ENCODE data around the gene TKT.
A peak's percentile ranks its signal among the peaks of the same experiment; 100 is the strongest.
"Not testable (repeated sequence)": the region's sequence is repeated elsewhere in the genome, so short reads cannot be mapped to it uniquely, and the experiment has no call there.

The TKT gene

GRCh38 chr3:53260286-53260785, 4.5 kb upstream of the TKT start:
- DNase-seq (ENCODE audit: low read depth) = no peak

GRCh38 chr3:53259427-53260259, 3.8 kb upstream of the TKT start:
- DNase-seq (ENCODE audit: low read depth) = no peak

- DNase-seq (ENCODE audit: low read depth) = no peak
Observed at GRCh38 chr3:53258600-53259426, 3.0 kb upstream of the TKT start.

- DNase-seq (ENCODE audit: low read depth) = no peak
Observed at GRCh38 chr3:53257465-53257864, 1.6 kb upstream of the TKT start.

GRCh38 chr3:53256704-53257055, 858 bp upstream of the TKT start:
- no peak for DNase-seq (ENCODE audit: low read depth)

- DNase-seq (ENCODE audit: low read depth) = peak; percentile 13
Observed at GRCh38 chr3:53255423-53255774, 423 bp downstream of the TKT start.

- peak; percentile 19 for DNase-seq (ENCODE audit: low read depth)
Observed at GRCh38 chr3:53254509-53255422, 1.1 kb downstream of the TKT start.

GRCh38 chr3:53253707-53254508, 1.9 kb downstream of the TKT start:
- DNase-seq (ENCODE audit: low read depth) = no peak

- not testable (repeated sequence) for DNase-seq (ENCODE audit: low read depth)
Observed at GRCh38 chr3:53252947-53253322, 2.9 kb downstream of the TKT start.

- DNase-seq (ENCODE audit: low read depth) = no peak
Observed at GRCh38 chr3:53252096-53252946, 3.5 kb downstream of the TKT start.

- no peak for DNase-seq (ENCODE audit: low read depth)
Observed at GRCh38 chr3:53250881-53251605, 4.8 kb downstream of the TKT start.

GRCh38 chr3:53250453-53250852, 5.4 kb downstream of the TKT start:
- DNase-seq (ENCODE audit: low read depth) = no peak

- DNase-seq (ENCODE audit: low read depth) = no peak
Observed at GRCh38 chr3:53248161-53248560, 7.7 kb downstream of the TKT start.

GRCh38 chr3:53247619-53248018, 8.2 kb downstream of the TKT start:
- DNase-seq (ENCODE audit: low read depth) = no peak

- DNase-seq (ENCODE audit: low read depth) = no peak
Observed at GRCh38 chr3:53244271-53244670, 11.6 kb downstream of the TKT start.

GRCh38 chr3:53243785-53244184, 12.0 kb downstream of the TKT start:
- DNase-seq (ENCODE audit: low read depth) = no peak

GRCh38 chr3:53243165-53243564, 12.7 kb downstream of the TKT start:
- DNase-seq (ENCODE audit: low read depth) = no peak

GRCh38 chr3:53242642-53243041, 13.2 kb downstream of the TKT start:
- DNase-seq (ENCODE audit: low read depth) = no peak

GRCh38 chr3:53242155-53242554, 13.7 kb downstream of the TKT start:
- no peak for DNase-seq (ENCODE audit: low read depth)

All from stimulated activated CD4-positive, alpha-beta T cell treated with anti-CD3 and anti-CD28 coated beads, Interleukin-2, amount 100 ng/mL, for 4 hours (primary cell).